ENCODE data around the gene BBS7. TPM values are rescaled to one million over a fixed set of nuclear protein-coding genes. Genes with fewer than 3 reads are reported as not detected.

Gene BBS7
- total and polyA plus RNA-seq, 2 of the 13 experiments (the other 11 are each of a cell fraction or from before 2014, with no cell fraction given): 9.0 to 15.7 TPM

- peak; percentile 66; the same call in 1 of the 2 replicates for TF ChIP-seq BCL3 (CRISPR knock-in tag; IDR thresholded peaks at IDR 0.05)
- TF ChIP-seq ZNF431 (CRISPR knock-in tag; IDR thresholded peaks at IDR 0.05; ENCODE audit: borderline replicate concordance, low read depth): no peak
- 0 out of 2 replicates have a peak, but pooled peaks have one; percentile 15 for TF ChIP-seq NFIC (IDR thresholded peaks at IDR 0.05; ENCODE audit: low read length)
- TF ChIP-seq DMTF1 (CRISPR knock-in tag; IDR thresholded peaks at IDR 0.05): no peak
- peak; percentile 13; the same call in 1 of the 2 replicates for TF ChIP-seq PREB (CRISPR knock-in tag; IDR thresholded peaks at IDR 0.05)
- TF ChIP-seq CBFB (CRISPR knock-in tag; IDR thresholded peaks at IDR 0.05): peak; percentile 70; the same call in 1 of the 2 replicates
- TF ChIP-seq MTERF4 (CRISPR knock-in tag; IDR thresholded peaks at IDR 0.05): peak; percentile 78; the same call in 1 of the 2 replicates
- peak; percentile 61; the same call in 1 of the 2 replicates for TF ChIP-seq ERF (CRISPR knock-in tag; IDR thresholded peaks at IDR 0.05)
- TF ChIP-seq THAP9 (CRISPR knock-in tag; IDR thresholded peaks at IDR 0.05; ENCODE audit: borderline replicate concordance): peak; percentile 52; the same call in 1 of the 2 replicates
- peak; percentile 57; the same call in 1 of the 2 replicates for TF ChIP-seq POGK (CRISPR knock-in tag; conservative IDR thresholded peaks at IDR 0.05)
- peak; percentile 74 for TF ChIP-seq XRCC5 (optimal IDR thresholded peaks at IDR 0.05; ENCODE audit: low read length)
- 0 out of 2 replicates have a peak, but pooled peaks have one; percentile 16 for TF ChIP-seq PPARG (CRISPR knock-in tag; conservative IDR thresholded peaks at IDR 0.05)
- no peak for TF ChIP-seq MAFF (IDR thresholded peaks at IDR 0.05; ENCODE audit: low read depth, low read length)
Measured at GRCh38 chr4:121823505-121824170, 46.6 kb downstream of the BBS7 start, which contains the start of gene CCNA2 (continued).

All from HepG2 (cell line).